G401 (cell line): ENCODE results near the gene C16orf82. TPM values are rescaled to one million over a fixed set of nuclear protein-coding genes. Genes with fewer than 3 reads are reported as not detected.
"Not testable (repeated sequence)": the region's sequence is repeated elsewhere in the genome, so short reads cannot be mapped to it uniquely, and the experiment has no call there.

Experiments
- DNase-seq: peaks from one replicate; pipeline ENCODE4 v3.0.0-alpha.2; 2015; ENCODE audit warnings: low spot score
- in situ Hi-C: cut with HindIII; loops from 2 replicates; pipeline ENCODE4 v1.10.0; 2016; ENCODE audit warnings: low sequenced_read_pairs, mixed read lengths
- total RNA-seq: library from RNA; depleted of rRNA; stranded (reverse); fragments of >200 nt; shearing (Covaris generic); gene quantifications from 2 replicates; pipeline ENCODE4 v1.2.3, GENCODE V29; 2014

C16orf82 gene
- total RNA-seq, 1 experiment from 2014 or later = not detected

DNA sequence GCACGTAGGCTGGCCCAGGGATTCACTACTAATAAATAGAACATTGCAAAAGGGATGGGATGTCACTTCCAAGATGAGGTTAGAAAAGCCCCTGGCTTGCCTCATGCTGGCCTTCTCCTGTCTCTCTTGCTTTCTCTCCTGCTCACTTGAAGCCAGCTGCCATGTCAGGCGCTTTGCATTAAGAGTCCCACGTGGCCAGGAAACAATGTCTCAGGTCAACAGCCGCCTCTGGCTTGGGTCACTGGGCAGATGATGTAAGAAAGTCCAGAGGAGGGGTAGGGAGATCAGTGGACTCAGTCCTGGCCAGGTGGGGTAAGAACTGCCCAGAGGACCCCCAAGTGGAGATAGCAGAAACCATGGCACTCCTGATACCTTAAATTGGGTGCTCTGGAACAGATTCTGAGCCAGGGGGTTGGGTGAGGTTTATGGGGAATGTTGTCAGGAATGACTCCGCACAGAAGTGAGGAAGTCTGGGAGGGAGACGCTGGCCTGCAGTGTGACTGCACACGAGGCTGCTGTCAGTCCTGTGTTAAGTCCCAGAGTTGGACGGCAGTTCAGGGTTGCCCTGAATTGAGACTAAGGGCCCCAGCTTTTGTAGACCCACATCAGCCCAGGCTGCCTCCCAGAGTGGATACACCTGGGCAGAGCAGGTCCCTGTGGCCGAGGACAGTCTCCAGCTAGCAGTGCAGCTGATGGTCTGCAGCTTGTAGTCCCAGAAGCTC lies 17.7 kb downstream of the C16orf82 start:
- in situ Hi-C loops = no loop called here
- no peak for DNase-seq

DNA sequence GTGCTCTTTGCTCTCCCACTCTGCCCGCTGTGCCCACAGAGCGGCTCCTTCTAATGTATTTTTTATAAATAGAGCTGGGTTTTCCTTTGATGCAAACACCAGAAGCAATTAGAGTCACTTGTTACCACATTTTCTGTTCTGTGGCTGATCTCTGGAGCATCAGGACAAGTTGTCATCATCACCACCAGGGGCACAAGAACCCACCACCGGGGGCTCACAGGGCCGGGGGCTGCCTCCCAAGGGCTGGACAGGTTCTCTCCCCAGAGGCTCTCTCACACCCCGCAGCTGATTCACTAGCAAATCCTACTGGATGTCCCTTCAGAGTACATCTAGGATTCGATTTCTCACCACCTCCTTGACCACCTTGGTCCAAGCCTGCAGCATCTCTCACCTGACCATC lies 18.5 kb downstream of the C16orf82 start:
- DNase-seq = no peak
- in situ Hi-C loops = no loop called here

DNA sequence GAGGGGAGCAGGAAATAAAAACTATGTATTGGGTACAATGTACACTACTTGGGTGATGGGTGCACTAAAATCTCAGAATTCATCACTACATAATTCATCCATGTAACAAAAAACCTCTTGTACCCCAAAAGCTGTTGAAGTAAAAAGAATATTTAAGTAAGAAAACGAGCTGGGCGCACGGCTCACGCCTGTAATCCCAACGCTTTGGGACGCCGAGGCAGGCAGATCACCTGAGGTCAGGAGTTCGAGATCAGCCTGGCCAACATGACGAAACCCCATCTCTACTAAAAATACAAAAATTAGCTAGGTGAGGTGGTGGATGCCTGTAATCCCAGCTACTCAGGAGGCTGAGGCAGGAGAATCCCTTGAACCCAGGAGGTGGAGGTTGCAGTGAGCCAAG lies 19.3 kb downstream of the C16orf82 start:
- DNase-seq, in situ Hi-C loops: not testable (repeated sequence)

DNA sequence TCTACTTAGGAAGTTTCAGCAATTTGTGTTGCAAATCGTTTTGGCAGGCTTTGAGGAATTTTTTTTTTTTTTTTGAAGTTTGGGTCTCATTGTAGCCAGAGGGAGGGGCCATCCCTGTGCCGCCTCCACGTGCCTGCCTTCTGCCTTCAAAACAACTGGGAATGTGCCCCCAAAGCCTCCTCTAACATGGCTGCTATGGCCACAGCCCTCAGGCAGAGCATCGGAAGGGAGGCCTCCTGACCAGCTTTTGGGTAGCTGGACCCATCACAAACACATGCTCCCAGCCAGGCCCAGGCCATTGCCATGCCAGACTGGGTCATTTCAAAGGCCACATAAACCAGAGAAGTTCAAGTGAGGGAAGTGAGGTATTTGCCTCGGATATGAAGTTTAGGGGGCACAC lies 21.5 kb downstream of the C16orf82 start:
- in situ Hi-C loops = no loop called here
- no peak for DNase-seq

DNA sequence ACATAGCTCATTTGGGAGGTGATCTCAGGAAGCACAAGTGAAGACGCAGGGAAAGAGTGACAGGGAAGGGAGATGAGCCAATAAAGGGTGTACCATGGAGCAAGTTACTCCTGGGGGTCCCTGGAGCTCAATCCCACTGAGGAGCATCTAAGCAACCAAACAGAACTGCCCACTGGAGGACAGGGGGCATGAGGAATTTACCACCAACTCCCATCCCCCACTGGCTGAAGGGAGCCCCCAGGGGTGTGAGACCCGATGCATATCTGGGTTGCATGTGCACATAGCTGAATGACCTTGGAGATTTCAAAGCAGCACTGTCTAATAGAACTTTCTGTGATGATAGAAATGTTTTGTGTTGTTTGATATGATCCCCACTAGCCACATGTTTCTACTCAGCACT lies 29.6 kb downstream of the C16orf82 start:
- no peak for DNase-seq
- in situ Hi-C loops = no loop called here

DNA sequence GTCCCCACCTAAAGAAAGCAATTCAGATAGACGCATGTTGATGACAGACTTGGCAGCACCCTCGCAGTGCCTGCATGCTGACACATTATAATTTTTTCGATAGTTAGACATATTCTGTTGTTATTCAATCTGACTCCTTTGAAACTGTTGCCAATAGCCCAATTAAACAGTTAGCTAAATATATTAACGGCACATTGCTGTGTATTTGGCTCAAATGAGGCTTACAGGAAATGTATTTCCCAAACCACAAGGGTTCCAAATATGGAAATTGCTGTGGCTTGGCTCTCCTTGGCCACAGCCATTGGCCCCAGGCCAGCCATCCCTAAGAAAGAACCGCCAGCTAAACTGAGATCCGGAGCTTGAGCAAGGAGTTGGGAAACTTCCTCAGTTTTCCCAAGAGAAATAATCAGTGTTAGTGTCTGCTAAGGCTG lies 31.1 kb downstream of the C16orf82 start:
- no peak for DNase-seq
- in situ Hi-C loops = no loop called here

DNA sequence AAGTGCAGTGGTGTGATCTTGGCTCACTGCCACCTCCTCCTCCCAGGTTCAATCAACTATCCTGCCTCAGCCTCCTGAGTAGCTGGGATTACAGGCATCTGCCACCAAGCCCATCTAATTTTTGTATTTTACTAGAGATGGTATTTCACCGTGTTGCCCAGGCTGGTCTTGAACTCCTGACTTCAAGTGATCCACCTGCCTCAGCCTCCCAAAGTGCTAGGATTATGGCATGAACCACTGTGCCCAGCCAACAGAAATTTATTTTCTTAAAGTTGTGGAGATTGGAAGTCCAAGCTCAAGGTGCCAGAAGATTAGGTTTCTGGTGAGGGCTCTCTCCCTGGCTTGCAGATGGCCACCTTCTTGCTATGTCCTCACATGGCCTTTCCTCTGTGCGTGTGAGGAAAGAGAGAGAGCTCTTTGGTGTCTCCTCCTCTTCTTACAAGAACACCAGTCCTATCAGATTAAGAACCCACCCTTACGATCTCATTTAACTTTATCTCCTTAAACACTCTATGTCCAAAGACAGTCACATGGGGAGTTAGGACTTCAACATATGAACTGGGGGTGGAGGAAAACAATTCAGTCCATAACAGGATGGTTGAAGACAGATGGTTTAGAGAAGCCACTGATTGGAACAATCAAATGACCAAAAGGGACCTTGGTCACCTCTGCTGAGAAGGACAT lies 31.8 kb downstream of the C16orf82 start:
- DNase-seq = no peak
- in situ Hi-C loops = no loop called here

DNA sequence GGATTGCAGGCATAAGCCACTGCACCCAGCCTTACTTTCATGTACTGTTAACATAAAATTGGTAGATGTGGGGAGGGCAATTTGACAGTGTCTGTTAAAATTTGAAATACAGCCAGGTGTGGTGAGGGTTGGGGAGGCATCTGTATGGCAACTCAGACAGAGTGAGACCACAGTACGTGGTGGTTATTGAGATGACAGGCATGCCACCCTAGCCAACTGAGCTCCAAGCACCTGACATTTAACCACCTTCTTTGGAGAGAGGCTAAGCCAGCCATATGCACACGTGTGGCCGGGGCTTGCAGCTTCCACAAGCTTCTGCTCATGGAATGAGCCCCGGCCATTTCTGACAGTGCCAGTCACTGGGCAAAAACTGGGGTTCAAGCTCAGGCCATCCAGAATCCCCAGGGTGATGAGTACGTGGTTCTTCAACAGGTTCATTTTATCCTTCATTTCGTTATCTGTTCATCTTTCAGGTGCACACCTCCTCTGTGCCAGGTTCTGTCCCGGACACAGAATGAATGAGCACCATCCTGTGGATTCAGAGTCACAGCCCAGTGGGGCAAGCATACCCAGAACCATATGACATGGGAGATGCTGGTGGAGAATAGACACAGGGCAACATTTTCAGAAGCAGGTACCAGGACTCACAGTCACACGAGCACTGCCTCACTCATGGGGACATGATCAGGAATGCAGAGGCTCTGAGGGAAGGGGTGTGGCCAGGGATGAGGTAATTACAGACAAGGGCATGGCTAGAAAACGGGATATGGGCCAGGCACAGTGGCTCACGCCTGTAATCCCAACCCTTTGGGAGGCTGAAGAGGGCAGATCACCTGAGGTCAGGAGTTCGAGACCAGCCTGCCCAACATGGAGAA lies 36.2 kb downstream of the C16orf82 start:
- DNase-seq = no peak
- in situ Hi-C loops = no loop called here

DNA sequence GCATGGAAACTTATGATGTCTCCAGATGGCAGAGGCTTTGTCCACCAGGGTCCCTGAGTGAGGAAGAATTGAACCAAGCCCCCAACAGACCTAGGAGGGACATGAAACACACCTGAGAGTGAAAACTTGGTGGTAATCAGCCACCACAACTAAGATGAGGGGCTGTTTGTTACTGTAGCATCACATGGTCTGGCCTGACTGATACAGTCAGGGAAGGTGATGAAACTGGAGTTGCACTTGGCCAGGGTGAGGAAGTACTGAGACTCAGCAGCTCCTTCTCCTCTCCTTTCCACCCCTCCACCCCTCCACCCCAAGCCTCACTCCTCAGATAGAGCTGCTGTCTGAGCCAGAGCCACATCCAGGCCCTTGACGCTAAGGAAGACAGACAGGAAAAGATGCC lies 37.2 kb downstream of the C16orf82 start:
- DNase-seq = no peak
- in situ Hi-C loops = no loop called here

DNA sequence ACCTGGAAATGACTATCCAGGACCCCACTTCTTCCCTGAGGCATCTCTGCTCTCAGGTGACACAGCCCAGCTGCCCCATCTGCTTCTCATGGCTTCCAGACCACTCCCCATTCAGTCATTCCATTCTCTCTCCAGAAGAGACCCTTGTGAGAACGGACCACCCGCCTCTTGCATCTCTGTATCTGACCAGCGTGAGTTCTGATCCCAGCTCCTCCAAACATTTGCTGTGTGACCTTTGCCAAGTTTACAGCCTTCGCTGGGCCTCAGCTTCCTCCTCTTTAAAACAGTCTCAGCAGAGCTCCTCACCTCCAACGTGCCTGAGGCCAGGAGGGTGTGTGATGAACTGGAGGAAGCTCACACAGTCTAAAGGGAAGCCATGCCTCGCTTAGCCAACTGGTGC lies 39.6 kb downstream of the C16orf82 start:
- no peak for DNase-seq
- in situ Hi-C loops = no loop called here

DNA sequence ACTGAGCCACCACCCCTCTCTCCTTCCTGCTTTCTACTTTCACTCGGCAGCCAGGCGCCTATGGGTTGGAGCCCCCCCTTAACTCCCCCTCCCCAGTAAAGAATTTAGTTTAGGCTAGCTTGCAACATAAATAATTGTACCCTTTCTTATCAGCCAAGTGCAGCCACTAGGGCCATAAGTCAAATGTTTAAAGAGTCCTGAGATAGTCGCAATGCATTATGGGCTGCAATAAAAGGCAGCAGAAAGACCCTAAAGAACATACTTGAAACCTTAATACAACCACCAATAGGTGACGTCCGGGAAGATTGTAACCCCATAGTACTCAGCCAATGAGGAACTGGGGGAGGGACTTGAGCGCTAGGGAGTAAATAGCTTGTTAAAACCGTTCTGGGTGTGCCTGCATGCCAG lies 40.5 kb downstream of the C16orf82 start:
- in situ Hi-C loops = no loop called here
- DNase-seq = no peak

DNA sequence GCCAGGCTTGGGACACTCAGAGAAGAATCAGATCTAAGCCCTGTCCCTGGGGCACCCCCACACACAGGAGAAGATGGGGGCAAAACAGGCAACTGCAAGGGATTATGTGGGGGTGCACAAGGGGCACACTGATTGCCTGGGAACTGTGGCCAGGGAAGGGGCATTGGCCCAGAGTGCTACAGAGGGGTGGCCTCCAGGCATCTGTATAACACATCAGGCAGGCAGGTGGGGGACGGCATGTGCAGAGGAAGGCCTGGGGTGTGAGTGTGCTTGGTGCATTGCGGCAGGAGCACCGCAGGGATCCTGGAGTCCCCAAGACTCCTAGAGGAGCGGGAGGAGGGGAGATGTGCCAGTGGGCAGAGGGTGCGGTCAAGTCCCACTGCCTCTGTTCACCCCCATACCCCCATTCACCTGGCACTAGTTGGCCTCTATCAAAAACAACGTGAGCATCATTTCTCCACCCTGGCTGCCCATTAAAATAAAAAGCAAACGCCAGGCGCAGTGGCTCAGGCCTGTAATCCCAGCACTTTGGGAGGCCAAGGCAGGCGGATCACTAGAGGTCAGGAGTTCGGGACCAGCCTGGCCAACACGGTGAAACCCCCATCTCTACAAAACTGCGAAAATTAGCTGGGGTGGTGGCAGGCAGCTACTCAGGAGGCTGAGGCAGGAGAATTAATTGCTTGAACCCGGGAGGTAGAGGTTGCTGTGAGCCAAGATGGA lies 41.5 kb downstream of the C16orf82 start:
- DNase-seq = no peak
- in situ Hi-C loops = no loop called here

DNA sequence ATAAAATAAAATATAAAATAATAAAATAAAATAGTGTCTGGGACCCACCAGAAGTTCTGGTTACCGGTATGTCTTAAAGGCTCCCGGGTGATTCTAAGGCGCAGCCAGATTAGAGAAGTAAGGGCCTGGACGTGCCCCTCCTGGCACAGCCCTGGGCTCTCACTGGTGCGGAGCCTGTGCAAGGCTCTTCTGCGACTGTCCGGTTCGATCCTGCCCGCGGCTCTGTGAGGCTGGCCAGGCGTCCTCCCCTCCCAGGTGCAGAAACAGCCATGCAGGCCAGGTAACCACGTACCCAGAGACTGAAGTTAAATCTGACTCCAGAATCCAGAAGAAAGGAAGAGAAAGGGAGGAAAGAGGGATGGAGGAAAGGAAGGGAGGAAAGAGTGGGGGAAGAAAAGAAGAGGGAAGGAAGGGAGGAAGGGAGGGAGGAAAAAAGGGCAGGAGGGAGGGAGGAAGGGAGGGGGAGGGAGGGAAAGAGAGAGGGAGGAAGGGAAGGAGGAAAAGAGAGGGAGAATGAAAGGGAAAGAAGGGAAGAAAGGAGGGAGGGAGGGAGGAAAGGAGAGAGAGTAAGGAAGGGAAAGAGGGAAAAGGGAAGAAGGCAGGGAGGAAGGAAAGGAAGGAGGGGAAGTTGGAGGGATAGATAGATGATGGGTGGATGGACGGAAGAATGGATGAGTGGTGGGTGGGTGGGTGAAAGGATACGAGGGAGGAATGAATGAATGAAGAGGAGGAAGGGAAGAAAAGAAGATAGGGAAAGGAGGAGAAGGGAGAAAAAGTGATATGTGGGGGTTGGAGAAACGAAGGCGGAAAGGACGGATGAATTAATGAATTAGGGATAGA lies 42.3 kb downstream of the C16orf82 start:
- no peak for DNase-seq
- in situ Hi-C loops = no loop called here

DNA sequence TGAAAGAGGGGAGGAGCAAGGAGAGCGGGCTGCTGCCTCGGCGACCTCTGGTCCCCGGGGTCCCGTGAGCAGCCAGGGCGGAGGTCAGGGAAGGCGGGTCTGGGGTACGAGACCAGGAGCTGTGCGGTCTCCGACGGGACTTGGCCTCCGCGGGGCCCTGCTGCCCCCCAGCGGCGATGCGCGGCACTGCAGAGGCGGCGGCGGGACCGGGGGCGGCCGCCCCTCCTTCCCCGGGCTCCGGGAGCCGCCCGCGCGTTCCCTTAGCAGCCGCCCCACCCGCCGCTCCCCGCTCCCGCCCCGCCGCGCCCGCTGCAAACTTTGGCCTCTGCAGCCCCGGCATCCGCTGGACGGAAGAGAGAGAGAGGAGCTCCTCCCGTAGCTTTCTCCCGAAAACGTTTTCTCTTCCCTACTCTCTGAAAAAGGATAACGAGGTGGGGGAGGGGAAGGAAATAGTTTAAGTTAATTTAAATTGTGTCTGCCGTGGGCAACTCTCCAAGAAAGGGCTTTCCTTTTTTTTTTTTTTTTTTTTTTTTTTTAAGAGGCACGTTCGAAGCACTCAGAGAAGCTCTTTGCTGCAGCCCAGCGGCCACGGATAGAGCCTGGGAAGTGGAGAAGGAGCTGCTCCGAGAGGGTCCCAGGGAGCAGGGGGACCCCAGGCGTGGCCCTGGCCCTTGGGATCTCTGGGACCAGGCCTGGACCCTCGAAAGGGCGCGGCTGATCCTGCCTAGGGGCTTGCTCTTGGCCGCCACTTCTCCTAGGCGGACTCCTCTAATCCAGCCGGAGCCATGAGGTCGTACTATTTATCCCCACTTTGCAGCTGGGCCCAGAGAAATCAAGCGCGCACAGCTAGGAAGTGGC lies 43.2 kb downstream of the C16orf82 start:
- peak; percentile 11 for DNase-seq
- in situ Hi-C loops = no loop called here

DNA sequence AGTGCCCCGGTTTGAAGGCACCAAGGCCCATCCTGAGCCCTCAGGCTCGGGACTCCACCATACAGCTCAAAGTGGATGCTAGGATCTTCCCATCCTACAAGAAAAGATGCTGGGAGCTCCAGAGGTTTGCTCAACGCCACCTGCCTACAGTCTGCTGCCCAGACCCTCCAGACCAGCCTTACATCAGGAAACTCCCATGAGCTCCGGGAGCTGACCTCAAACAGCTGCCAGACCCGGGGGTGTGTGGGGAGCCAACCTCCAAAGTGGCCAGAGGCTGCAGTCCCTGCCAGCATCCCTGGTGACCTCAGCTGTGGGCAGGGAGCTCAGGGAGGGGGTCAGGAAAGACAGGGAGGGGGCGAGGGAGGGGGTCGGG lies 43.8 kb downstream of the C16orf82 start:
- DNase-seq = no peak
- in situ Hi-C loops = no loop called here

DNA sequence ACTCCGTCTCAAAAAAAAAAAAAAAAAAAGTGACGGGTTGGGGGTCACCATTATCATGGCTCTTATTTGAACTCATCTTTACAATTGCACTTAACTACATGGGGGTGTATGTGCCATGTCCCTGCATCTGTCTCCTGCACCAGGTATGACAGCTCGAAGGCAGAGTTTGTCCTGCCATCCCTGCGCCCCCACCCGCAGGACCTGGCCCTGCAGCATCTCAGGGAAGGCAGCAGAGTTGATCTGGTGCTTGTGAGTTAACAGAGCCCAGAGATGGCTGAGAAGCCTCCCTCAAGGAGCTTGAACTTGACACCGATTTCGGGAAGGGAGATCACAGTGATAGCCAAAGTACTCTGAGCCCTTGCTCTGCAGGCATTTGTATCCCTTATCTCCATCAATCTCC lies 44.8 kb downstream of the C16orf82 start:
- in situ Hi-C loops = no loop called here
- DNase-seq = no peak

DNA sequence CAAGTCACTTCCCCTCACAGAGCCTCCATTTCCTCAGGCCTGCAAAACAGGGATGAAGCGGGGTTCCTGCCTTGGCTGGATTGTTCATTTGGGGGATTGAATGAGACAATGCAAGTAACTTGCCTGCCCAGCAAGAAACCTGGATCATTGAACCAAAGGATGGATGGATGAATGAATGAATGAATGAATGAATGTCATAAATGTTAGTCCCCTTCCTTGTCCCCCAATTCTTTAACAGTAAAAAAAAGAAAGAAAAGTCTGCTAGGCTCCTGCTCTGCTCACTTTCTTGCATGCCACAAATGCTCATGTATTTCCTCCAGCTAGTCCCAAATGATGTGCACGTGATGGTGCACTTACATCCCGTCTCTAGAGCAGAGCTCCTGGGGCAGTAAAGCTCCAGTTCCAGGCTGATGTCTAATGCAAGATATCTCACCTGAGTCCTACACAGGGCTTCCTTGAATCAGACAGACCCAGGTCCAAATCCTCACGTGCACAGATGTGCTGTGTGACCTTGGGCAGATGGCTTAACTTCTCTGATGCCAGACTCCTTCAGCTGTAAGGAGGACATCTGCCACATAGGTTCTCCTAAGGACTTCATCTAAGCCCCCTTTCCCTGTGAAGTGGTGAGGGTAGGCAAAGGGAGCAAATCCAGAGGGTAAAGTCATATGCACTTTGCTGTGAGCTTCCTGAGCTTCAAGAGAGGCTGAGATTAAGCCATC lies 45.5 kb downstream of the C16orf82 start:
- no peak for DNase-seq
- in situ Hi-C loops = no loop called here
